H9 (cell line): Measurements from ENCODE around the gene ISCU. TPM values are rescaled to one million over a fixed set of nuclear protein-coding genes. Genes with fewer than 3 reads are reported as not detected.

Source experiments
- DNase-seq: peaks from one replicate; pipeline ENCODE4 v3.0.0-alpha.2; 2017
- H2AFZ ChIP-seq: one replicate; pipeline ENCODE4 v1.6.1; 2013; ENCODE audit warnings: mild to moderate bottlenecking, low read length, control low read depth, moderate library complexity
- H2AK5ac ChIP-seq: 2 replicates; pipeline ENCODE4 v1.6.1; 2013; ENCODE audit warnings: low read length, control low read depth, mixed read lengths; ENCODE audit not compliant: insufficient read length
- H2BK120ac ChIP-seq: one replicate; pipeline ENCODE4 v1.6.1; 2013; ENCODE audit warnings: low read depth, mild to moderate bottlenecking, low read length, control low read depth, inconsistent platforms; ENCODE audit not compliant: poor library complexity, severe bottlenecking
- H2BK12ac ChIP-seq: 2 replicates; pipeline ENCODE4 v1.6.1; 2013; ENCODE audit warnings: low read length, control low read depth, mixed read lengths, low read depth; ENCODE audit not compliant: insufficient read length
- H2BK15ac ChIP-seq: 2 replicates; pipeline ENCODE4 v1.6.1; 2013; ENCODE audit warnings: low read depth, low read length, control low read depth
- H2BK20ac ChIP-seq: one replicate; pipeline ENCODE4 v1.6.1; 2013; ENCODE audit warnings: low read depth, mild to moderate bottlenecking, low read length, control low read depth, inconsistent platforms; ENCODE audit not compliant: poor library complexity, severe bottlenecking
- H2BK5ac ChIP-seq: 2 replicates; pipeline ENCODE4 v1.6.1; 2013; ENCODE audit warnings: low read length, control low read depth, mixed read lengths; ENCODE audit not compliant: insufficient read length
- H3K14ac ChIP-seq: 2 replicates; pipeline ENCODE4 v1.6.1; 2013; ENCODE audit warnings: low read length, control low read depth; ENCODE audit not compliant: insufficient read depth
- H3K18ac ChIP-seq: 2 replicates; pipeline ENCODE4 v1.6.1; 2013; ENCODE audit warnings: low read depth, mild to moderate bottlenecking, mixed read lengths, low read length, control low read depth; ENCODE audit not compliant: insufficient read length
- H3K23ac ChIP-seq: 2 replicates; pipeline ENCODE4 v1.6.1; 2013; ENCODE audit warnings: low read length, control low read depth, mixed read lengths, low read depth; ENCODE audit not compliant: insufficient read length
- H3K23me2 ChIP-seq: 2 replicates; pipeline ENCODE4 v1.6.1; 2013; ENCODE audit warnings: low read depth, mild to moderate bottlenecking, mixed read lengths, low read length, control low read depth; ENCODE audit not compliant: insufficient read length, poor library complexity, severe bottlenecking
- H3K27ac ChIP-seq: 2 replicates; pipeline ENCODE4 v1.5.1; 2013; ENCODE audit warnings: low read length, control low read depth, mixed read lengths, low read depth; ENCODE audit not compliant: insufficient read length
- H3K27me3 ChIP-seq: 2 replicates; pipeline ENCODE4 v1.6.1; 2013; ENCODE audit warnings: low read length, control low read depth, inconsistent platforms; ENCODE audit not compliant: insufficient read depth
- H3K4ac ChIP-seq: 2 replicates; pipeline ENCODE4 v1.6.1; 2013; ENCODE audit warnings: low read depth, mild to moderate bottlenecking, control low read depth, inconsistent platforms, low read length, moderate library complexity
- H3K4me1 ChIP-seq: 2 replicates; pipeline ENCODE4 v1.6.1; 2013; ENCODE audit warnings: low read length, control low read depth, inconsistent platforms; ENCODE audit not compliant: insufficient read depth
- H3K4me2 ChIP-seq: 2 replicates; pipeline ENCODE4 v1.6.1; 2013; ENCODE audit warnings: low read length, control low read depth, mixed read lengths; ENCODE audit not compliant: insufficient read length, insufficient read depth
- H3K56ac ChIP-seq: 2 replicates; pipeline ENCODE4 v1.6.1; 2013; ENCODE audit warnings: low read depth, mild to moderate bottlenecking, mixed read lengths, low read length, control low read depth; ENCODE audit not compliant: insufficient read length
- H3K79me1 ChIP-seq: 2 replicates; pipeline ENCODE4 v1.6.1; 2013; ENCODE audit warnings: low read depth, mild to moderate bottlenecking, moderate library complexity, low read length, control low read depth, inconsistent platforms; ENCODE audit not compliant: insufficient read depth, poor library complexity, severe bottlenecking
- H3K79me2 ChIP-seq: 2 replicates; pipeline ENCODE4 v1.6.1; 2013; ENCODE audit warnings: low read length, control low read depth, inconsistent platforms; ENCODE audit not compliant: insufficient read depth
- H3K9ac ChIP-seq: 2 replicates; pipeline ENCODE4 v1.6.1; 2013; ENCODE audit warnings: low read length, control low read depth, mixed read lengths; ENCODE audit not compliant: insufficient read length; ENCODE audit errors: extremely low read depth
- H3K9me3 ChIP-seq: one replicate; pipeline ENCODE4 v1.6.1; 2013; ENCODE audit warnings: low read depth, low read length, inconsistent platforms; ENCODE audit not compliant: control insufficient read depth
- H3T11ph ChIP-seq: one replicate; pipeline ENCODE4 v1.6.1; 2013; ENCODE audit warnings: mild to moderate bottlenecking, low read length, control low read depth, inconsistent platforms
- H4K20me1 ChIP-seq: one replicate; pipeline ENCODE4 v1.6.1; 2013; ENCODE audit not compliant: control insufficient read depth, insufficient read length, insufficient read depth
- H4K5ac ChIP-seq: 2 replicates; pipeline ENCODE4 v1.6.1; 2013; ENCODE audit warnings: low read depth, mild to moderate bottlenecking, mixed read lengths, low read length, control low read depth; ENCODE audit not compliant: insufficient read length
- H4K8ac ChIP-seq: replicated peaks from 2 replicates; pipeline ENCODE4 v1.6.1; 2013; ENCODE audit warnings: low read length, control low read depth, mixed read lengths, low read depth; ENCODE audit not compliant: insufficient read length
- H4K91ac ChIP-seq: 2 replicates; pipeline ENCODE4 v1.6.1; 2013; ENCODE audit warnings: low read depth, mild to moderate bottlenecking, moderate library complexity, mixed read lengths, low read length, control low read depth; ENCODE audit not compliant: insufficient read length
- H3K27ac Mint-ChIP-seq, 3 experiments: 2 replicates in 2 of 3; 3 replicates in 1 of 3; pipeline ENCODE4 v1.8.0; 2020 to 2021; ENCODE audit warnings: mixed read lengths in 3 of 3, mild to moderate bottlenecking in 1 of 3, moderate library complexity in 1 of 3
- H3K27me3 Mint-ChIP-seq: 2 replicates; pipeline ENCODE4 v1.8.0; 2021; ENCODE audit warnings: low read depth, mild to moderate bottlenecking, moderate library complexity, mixed read lengths
- H3K36me3 Mint-ChIP-seq, 3 experiments: 2 replicates in 2 of 3; 3 replicates in 1 of 3; pipeline ENCODE4 v1.8.0; 2020 to 2021; ENCODE audit warnings: low read depth in 3 of 3, mixed read lengths in 3 of 3; ENCODE audit not compliant: insufficient read depth in 1 of 3
- H3K4me1 Mint-ChIP-seq, 2 experiments: 2 replicates each; pipeline ENCODE4 v1.8.0; 2020; ENCODE audit warnings: mixed read lengths in 2 of 2
- H3K4me3 Mint-ChIP-seq, 2 experiments: 2 replicates in 1 of 2; 3 replicates in 1 of 2; pipeline ENCODE4 v1.8.0; 2020 to 2021; ENCODE audit warnings: mild to moderate bottlenecking in 2 of 2, mixed read lengths in 2 of 2, moderate library complexity in 1 of 2
- H3K9me3 Mint-ChIP-seq, 2 experiments: 2 replicates in 1 of 2; 3 replicates in 1 of 2; pipeline ENCODE4 v1.8.0; 2020; ENCODE audit warnings: mild to moderate bottlenecking in 2 of 2, mixed read lengths in 2 of 2, moderate library complexity in 1 of 2
- CTCF ChIP-seq: fragments of 200-600 bp; sonication (generic); conservative IDR thresholded peaks from 3 replicates; pipeline ENCODE4 v1.8.0; 2021; ENCODE audit warnings: antibody characterized with exemption, mild to moderate bottlenecking
- WGBS: extraction: QIAGEN DNeasy Blood & Tissue Kit; methylation state at CpG from one replicate; pipeline ENCODE4 v1.1.7; 2013; ENCODE audit warnings: missing lambda C conversion rate, low lambda C conversion rate, mixed read lengths; ENCODE audit not compliant: insufficient read length; ENCODE audit errors: extremely low coverage; 5-methylcytosine and 5-hydroxymethylcytosine counted together
- total RNA-seq: library from RNA; stranded (reverse); gene quantifications from 2 replicates; pipeline ENCODE4 v1.2.1, GENCODE V29; 2021

Gene ISCU
- total RNA-seq, 1 experiment from 2014 or later: 64.9 TPM

DNA sequence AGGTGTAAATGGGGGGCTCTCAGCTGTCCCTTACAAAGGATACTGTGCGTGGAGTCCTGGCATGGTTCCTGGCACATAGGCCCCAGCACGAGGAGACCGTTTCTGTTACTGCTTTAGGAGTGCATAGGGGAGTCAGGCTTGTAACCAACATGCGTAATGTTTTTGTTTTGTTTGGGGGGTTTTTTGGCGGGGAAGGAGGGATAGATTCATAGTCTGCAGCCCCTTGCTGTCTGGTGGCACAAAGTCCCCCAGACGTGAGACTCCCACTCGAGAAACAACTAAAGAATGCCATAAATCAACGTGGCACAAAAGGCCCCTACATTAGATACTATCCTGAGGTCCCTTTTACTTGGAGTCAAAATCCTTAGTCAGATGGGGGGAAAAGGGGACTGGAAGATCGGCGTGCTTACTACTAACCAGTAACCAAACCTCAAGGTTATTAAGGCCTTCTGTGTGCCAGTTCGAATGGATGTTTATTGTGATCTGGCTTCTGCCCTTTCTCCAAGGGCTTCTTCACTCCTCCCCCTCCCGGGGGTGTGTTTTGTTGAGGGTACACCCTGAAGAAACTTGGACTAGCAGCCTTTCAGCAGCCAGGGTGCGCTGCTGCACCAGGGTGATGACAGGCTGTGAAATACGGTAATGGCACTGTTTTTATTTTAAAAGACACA is 874 bp downstream of the ISCU start:
- peak; percentile 90 for TF ChIP-seq CTCF
- peaks cover 24% of the 10 kb centered on the region for H3K79me2 ChIP-seq
- Mint-ChIP-seq H3K9me3 (peaks cover 0 to 3% of the 10 kb centered on the region in 2 experiments; a peak in 2 of 5 replicates), H3K4me1 (peaks cover 22 to 23% of the 10 kb centered on the region in 2 experiments), H3K36me3 (peaks cover 13 to 59% (median 59%) of the 10 kb centered on the region in 3 experiments; a peak in 6 of 7 replicates), H3K27ac (peak overlapping the region; percentile 87 to 98 (median 95); a peak in 6 of 7 replicates), H3K27me3 (no peaks in the 10 kb centered on the region), H3K4me3 (peak overlapping the region; percentile 100)
- H4K5ac ChIP-seq: no peak overlapping the region
- H3K27ac ChIP-seq: no peak overlapping the region
- H3T11ph ChIP-seq: no peak overlapping the region
- no peak overlapping the region for H3K56ac ChIP-seq
- no peak overlapping the region for H2AK5ac ChIP-seq
- peak; percentile 87 for DNase-seq
- H3K27me3 ChIP-seq: no peaks in the 10 kb centered on the region
- peaks cover 18% of the 10 kb centered on the region for H3K23me2 ChIP-seq
- H2BK15ac ChIP-seq: no peak overlapping the region
- no peak overlapping the region for H2BK20ac ChIP-seq
- no peak overlapping the region for H4K8ac ChIP-seq
- no peaks in the 10 kb centered on the region for H3K9me3 ChIP-seq
- H3K23ac ChIP-seq: no peak overlapping the region
- no peaks in the 10 kb centered on the region for H3K79me1 ChIP-seq
- no peak overlapping the region for H2BK120ac ChIP-seq
- no peak overlapping the region for H2AFZ ChIP-seq
- no peak overlapping the region for H3K14ac ChIP-seq
- peak overlapping the region; percentile 69 for H3K9ac ChIP-seq
- H3K4ac ChIP-seq: no peak overlapping the region
- no peak overlapping the region for H2BK12ac ChIP-seq
- H3K4me2 ChIP-seq: peak overlapping the region; percentile 96
- peaks cover 2% of the 10 kb centered on the region; the same call in 1 of the 2 replicates for H3K4me1 ChIP-seq
- no CpG with 5 or more reads among the region's 14 CpGs for WGBS
- no peak overlapping the region for H2BK5ac ChIP-seq
- no peak overlapping the region for H3K18ac ChIP-seq
- no peak overlapping the region for H4K91ac ChIP-seq
- no peaks in the 10 kb centered on the region for H4K20me1 ChIP-seq
